NCI-H345 treated with DMSO at 0.1 percent for 48 hours (cell line): Measurements from ENCODE around the gene KRT9.
"Not testable (repeated sequence)": the region's sequence is repeated elsewhere in the genome, so short reads cannot be mapped to it uniquely, and the experiment has no call there.

Experiments used
- DNase-seq: peaks from one replicate; lab custom pipeline; 2025; ENCODE audit not compliant: unreplicated experiment; lab: John Stamatoyannopoulos, UW

The KRT9 gene

GRCh38 chr17:41571561-41572434 is at the start of gene KRT9:
KRT9 (minus strand) TSS chr17:41572059; CDS start chr17:41571992, 67 bp downstream.
- DNase-seq: no peak

- not testable (repeated sequence) for DNase-seq
Observed at GRCh38 chr17:41621435-41621817, 49.6 kb upstream of the KRT9 start.

- no peak for DNase-seq
Observed at GRCh38 chr17:41620583-41621434, 49.0 kb upstream of the KRT9 start.

GRCh38 chr17:41619927-41620582 is 48.2 kb upstream of the KRT9 start:
- not testable (repeated sequence) for DNase-seq

GRCh38 chr17:41619036-41619926 is 47.4 kb upstream of the KRT9 start:
- DNase-seq: no peak

- DNase-seq: no peak
Observed at GRCh38 chr17:41618341-41619035, 46.6 kb upstream of the KRT9 start.

GRCh38 chr17:41617698-41618097 is 45.8 kb upstream of the KRT9 start:
- DNase-seq: no peak

GRCh38 chr17:41617136-41617535 is 45.3 kb upstream of the KRT9 start:
- DNase-seq: no peak

GRCh38 chr17:41616486-41616885 is 44.6 kb upstream of the KRT9 start:
- not testable (repeated sequence) for DNase-seq

GRCh38 chr17:41615454-41615853 is 43.6 kb upstream of the KRT9 start:
- no peak for DNase-seq

- DNase-seq: not testable (repeated sequence)
Observed at GRCh38 chr17:41614767-41615166, 42.9 kb upstream of the KRT9 start.

GRCh38 chr17:41614098-41614497 is 42.2 kb upstream of the KRT9 start:
- no peak for DNase-seq

GRCh38 chr17:41613277-41614082 is 41.6 kb upstream of the KRT9 start:
- DNase-seq: no peak

GRCh38 chr17:41612376-41613160 is 40.7 kb upstream of the KRT9 start, which contains the start of gene KRT16:
KRT16 (minus strand) TSS chr17:41612767; CDS start chr17:41612688, 79 bp downstream.
- DNase-seq: not testable (repeated sequence)

- no peak for DNase-seq
Observed at GRCh38 chr17:41610965-41611640, 39.2 kb upstream of the KRT9 start.

- DNase-seq: not testable (repeated sequence)
Observed at GRCh38 chr17:41610061-41610517, 38.2 kb upstream of the KRT9 start.

- not testable (repeated sequence) for DNase-seq
Observed at GRCh38 chr17:41606930-41607329, 35.1 kb upstream of the KRT9 start.
